K562 (cell line): ENCODE results near the gene MRPL57. TPM values are rescaled to one million over a fixed set of nuclear protein-coding genes. Genes with fewer than 3 reads are reported as not detected.

Experiments
- ATAC-seq: fragments of 200-7000 bp; cut with Tn5 transposase; 3 replicates; pipeline ENCODE4 v1.9.1; 2020; ENCODE audit warnings: moderate library complexity
- BruUV-seq: library from RNA; stranded (reverse); fragments of 400-500 nt; replicated peaks from 2 replicates; lab custom pipeline; 2021; lab: Mats Ljungman, UMichigan
- CTCF ChIA-PET: fragments of 300-600 bp; formaldehyde crosslinking; extraction: SDS; loops from one replicate; lab custom pipeline; 2021; ENCODE audit warnings: low intra/inter-chr PET ratio; lab: Yijun Ruan, JAX
- POLR2A ChIA-PET: fragments of 300-600, 350-650 bp; sonication (Branson Sonifier 250); formaldehyde crosslinking; extraction: SDS; loops from one replicate; lab custom pipeline; 2021; ENCODE audit warnings: antibody characterized with exemption, inconsistent platforms; lab: Yijun Ruan, JAX
- DNase-seq, 4 experiments: peaks; one replicate each; pipeline versions ENCODE4 v3.0.0 to v3.0.0-alpha.2; 2011 to 2018; ENCODE audit warnings: low spot score in 3 of 4, mixed read lengths in 3 of 4; ENCODE audit errors: extremely low read depth in 1 of 4
- FAIRE-seq: peaks from 2 replicates; lab custom pipeline; 2011; peaks lifted over from hg19 to GRCh38; lab: Jason Lieb, UNC
- H2AFZ ChIP-seq: 2 replicates; pipeline ENCODE4 v1.6.0; 2011; ENCODE audit warnings: low read depth, low read length, control low read depth, inconsistent platforms
- H3K27ac ChIP-seq: fragments of 200-600 bp; 3 replicates; pipeline ENCODE4 v1.8.0; 2011; ENCODE audit warnings: low read depth, mild to moderate bottlenecking, control low read depth, inconsistent platforms, low read length, moderate library complexity, mixed read lengths; ENCODE audit errors: extremely low read depth
- H3K27me3 ChIP-seq, 2 experiments: fragments of 300-600 bp in 1 of 2; 2 replicates in 1 of 2; 3 replicates in 1 of 2; pipeline versions ENCODE4 v1.6.0 to v1.8.0; 2011; ENCODE audit warnings: inconsistent platforms in 2 of 2, low read length in 2 of 2, mild to moderate bottlenecking in 1 of 2, mixed read lengths in 1 of 2, moderate library complexity in 1 of 2; ENCODE audit not compliant: control insufficient read depth in 2 of 2, insufficient read depth in 2 of 2
- H3K36me3 ChIP-seq: fragments of 300-600 bp; 3 replicates; pipeline ENCODE4 v1.8.0; 2011; ENCODE audit warnings: mild to moderate bottlenecking, low read length, inconsistent platforms; ENCODE audit not compliant: control insufficient read depth, insufficient read depth
- H3K4me1 ChIP-seq, 2 experiments: fragments of 200-600 bp in 1 of 2; replicated peaks in 1 of 2; 2 replicates in 1 of 2; 3 replicates in 1 of 2; pipeline versions ENCODE4 v1.5.1 to v1.8.0; 2011; ENCODE audit warnings: inconsistent platforms in 2 of 2, low read length in 2 of 2, mild to moderate bottlenecking in 1 of 2, mixed read lengths in 1 of 2, moderate library complexity in 1 of 2; ENCODE audit not compliant: control insufficient read depth in 2 of 2, insufficient read depth in 2 of 2
- H3K4me2 ChIP-seq: 2 replicates; pipeline ENCODE4 v1.6.1; 2011; ENCODE audit warnings: low read length, control low read depth, inconsistent platforms, mixed read lengths; ENCODE audit not compliant: insufficient read depth
- H3K4me3 ChIP-seq: fragments of 200-600 bp; sonication (generic), shearing (Covaris generic); 2 replicates; pipeline ENCODE4 v1.5.1; 2016; ENCODE audit warnings: control low read depth, inconsistent platforms
- H3K79me2 ChIP-seq: fragments of 200-600 bp; 3 replicates; pipeline ENCODE4 v1.8.0; 2011; ENCODE audit warnings: low read length, inconsistent platforms; ENCODE audit not compliant: control insufficient read depth, insufficient read depth
- H3K9ac ChIP-seq, 2 experiments: 2 replicates each; pipeline versions ENCODE4 v1.6.0 to v1.6.1; 2011; ENCODE audit warnings: low read depth in 2 of 2, low read length in 2 of 2, control low read depth in 1 of 2, inconsistent platforms in 1 of 2, mild to moderate bottlenecking in 1 of 2, mixed read lengths in 1 of 2; ENCODE audit not compliant: insufficient read depth in 1 of 2
- H3K9me1 ChIP-seq: one replicate; pipeline ENCODE4 v1.6.0; 2011; ENCODE audit warnings: inconsistent platforms, mild to moderate bottlenecking, low read length, moderate library complexity; ENCODE audit not compliant: control insufficient read depth, insufficient read depth
- H3K9me3 ChIP-seq: replicated peaks from 2 replicates; pipeline ENCODE4 v1.5.1; 2011; ENCODE audit warnings: low read depth, low read length, inconsistent platforms; ENCODE audit not compliant: control insufficient read depth, insufficient read depth
- H4K20me1 ChIP-seq: replicated peaks from 2 replicates; pipeline ENCODE4 v1.6.1; 2011; ENCODE audit warnings: low read length, inconsistent platforms, mixed read lengths; ENCODE audit not compliant: control insufficient read depth, insufficient read depth
- BHLHE40 ChIP-seq: IDR thresholded peaks from 2 replicates; pipeline ENCODE4 v1.6.1; 2011; ENCODE audit warnings: low read length, improper control_type of control experiment
- TCFL5 ChIP-seq: fragments of 250-450 bp; sonication (Bioruptor Pico); conservative IDR thresholded peaks from 2 replicates; pipeline ENCODE4 v1.6.1; 2021; ENCODE audit warnings: mild to moderate bottlenecking, moderate library complexity, matching md5 sums
- ZBED1 ChIP-seq: IDR thresholded peaks from 2 replicates; pipeline ENCODE4 v1.6.1; 2014
- ZBTB2 ChIP-seq: fragments of 450-650 bp; IDR thresholded peaks from 2 replicates; pipeline ENCODE4 v1.6.1; 2016; ENCODE audit warnings: antibody characterized with exemption
- ZBTB5 ChIP-seq: fragments of 450-650 bp; IDR thresholded peaks from 2 replicates; pipeline ENCODE4 v1.6.1; 2017; ENCODE audit warnings: antibody characterized with exemption
- WGBS: fragments of 100-300 bp; shearing (Covaris generic); methylation state at CpG from one replicate; pipeline ENCODE4 v1.1.6; 2016; ENCODE audit warnings: low coverage, mixed read lengths; ENCODE audit not compliant: insufficient coverage; ENCODE audit errors: missing lambda C conversion rate; 5-methylcytosine and 5-hydroxymethylcytosine counted together
- in situ Hi-C: fragments of 300-500 bp; cut with MboI; formaldehyde crosslinking; loops from 4 replicates; pipeline ENCODE4 v1.15.0; 2018; ENCODE audit warnings: inconsistent platforms, mixed read lengths
- intact Hi-C: fragments of 100-400 bp; cut with micrococcal nuclease; formaldehyde crosslinking; loops from 2 replicates; pipeline ENCODE4 v1.14.2; 2022
- polyA plus RNA-seq, 8 experiments: library from polyadenylated mRNA; depleted of rRNA in 4 of 8; stranded (reverse) in 5 of 8; unstranded in 3 of 8; fragments of >200 nt; fragmentation: Nextera tagmentation in 2 of 8; fragmentation: Illumina TruSeq in 1 of 8; extraction: Ambion mirVana in 2 of 8; extraction: Trizol in 1 of 8; gene quantifications; 2 replicates each; pipeline versions ENCODE4 v1.2.1 to v1.2.3, GENCODE V29; 2011 to 2014; ENCODE audit warnings: inconsistent platforms in 1 of 8, missing spikeins in 1 of 8
- total RNA-seq, 7 experiments: library from RNA; depleted of rRNA in 6 of 7; stranded (reverse); fragments of >200 nt in 6 of 7; fragmentation: Illumina TruSeq in 2 of 7; extraction: Trizol in 2 of 7; gene quantifications; 2 replicates each; pipeline versions ENCODE4 v1.2.1 to v1.2.3, GENCODE V29; 2011 to 2021; ENCODE audit warnings: low replicate concordance in 1 of 7
- TF ChIP-seq, protein P1 (sequence below): fragments of 450-650 bp; IDR thresholded peaks from one replicate; pipeline ENCODE4 v1.6.1; 2018; ENCODE audit warnings: mild to moderate bottlenecking, moderate library complexity; ENCODE audit not compliant: partially characterized antibody
- TF ChIP-seq, protein P2 (sequence below): fragments of 250-450 bp; sonication (Bioruptor Pico); IDR thresholded peaks from 2 replicates; pipeline ENCODE4 v1.8.0; 2022; ENCODE audit warnings: inconsistent platforms
- TF ChIP-seq, protein P3 (sequence below): sonication (generic); formaldehyde crosslinking; IDR thresholded peaks from 2 replicates; pipeline ENCODE4 v1.8.1; 2023; ENCODE audit warnings: mild to moderate bottlenecking, missing genetic modification reagents

MRPL57 gene
- total and polyA plus RNA-seq, 9 of the 15 experiments (the other 6 are each of a cell fraction or from before 2014, with no cell fraction given) = 6.5 to 40.4 (median 15.7) TPM

DNA sequence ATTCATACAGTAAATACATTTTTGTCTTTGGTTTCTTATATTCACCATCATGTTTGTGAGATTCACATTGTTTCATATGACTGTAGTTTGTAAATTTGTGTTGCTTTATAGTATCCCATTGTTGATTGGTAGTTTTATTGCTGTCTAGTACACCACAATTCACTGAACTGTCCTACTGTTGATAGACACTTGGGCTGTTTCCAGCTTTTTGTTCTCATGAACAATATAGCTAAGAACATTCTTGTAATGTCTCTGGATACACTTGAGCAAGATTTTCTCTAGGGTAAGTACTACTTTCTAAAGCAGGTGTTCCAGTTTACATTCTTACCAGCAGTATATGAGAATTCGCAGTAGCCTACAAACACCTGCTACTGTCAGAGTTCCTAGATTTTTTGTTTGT lies 37.9 kb upstream of the MRPL57 start (continued):
- TF ChIP-seq, protein P1, sequence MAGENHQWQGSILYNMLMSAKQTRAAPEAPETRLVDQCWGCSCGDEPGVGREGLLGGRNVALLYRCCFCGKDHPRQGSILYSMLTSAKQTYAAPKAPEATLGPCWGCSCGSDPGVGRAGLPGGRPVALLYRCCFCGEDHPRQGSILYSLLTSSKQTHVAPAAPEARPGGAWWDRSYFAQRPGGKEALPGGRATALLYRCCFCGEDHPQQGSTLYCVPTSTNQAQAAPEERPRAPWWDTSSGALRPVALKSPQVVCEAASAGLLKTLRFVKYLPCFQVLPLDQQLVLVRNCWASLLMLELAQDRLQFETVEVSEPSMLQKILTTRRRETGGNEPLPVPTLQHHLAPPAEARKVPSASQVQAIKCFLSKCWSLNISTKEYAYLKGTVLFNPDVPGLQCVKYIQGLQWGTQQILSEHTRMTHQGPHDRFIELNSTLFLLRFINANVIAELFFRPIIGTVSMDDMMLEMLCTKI = no peak
- TF ChIP-seq BHLHE40 = no peak
- no peak for TF ChIP-seq ZBED1
- TF ChIP-seq TCFL5 = no peak
- no peak for TF ChIP-seq ZBTB5

DNA sequence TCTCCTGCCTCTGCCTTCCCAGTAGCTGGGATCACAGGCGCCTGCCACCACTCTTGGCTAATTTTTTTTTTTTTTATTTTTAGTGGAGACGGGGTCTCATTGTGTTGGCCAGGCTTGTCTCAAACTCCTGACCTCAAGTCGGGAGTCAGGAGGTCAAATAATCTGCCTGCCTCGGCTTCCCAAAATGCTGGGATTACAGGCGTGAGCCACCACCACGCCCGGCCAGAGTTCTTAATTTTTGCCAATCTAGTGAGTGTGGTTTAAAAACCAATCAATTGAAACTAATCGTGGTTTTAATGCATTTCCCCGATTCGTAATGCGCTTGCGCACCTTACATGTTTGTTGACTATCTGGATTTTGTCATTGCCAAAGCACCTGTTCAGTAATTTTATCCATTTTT lies 37.1 kb upstream of the MRPL57 start:
- BruUV-seq = no TSS peak
- TF ChIP-seq, protein P2, sequence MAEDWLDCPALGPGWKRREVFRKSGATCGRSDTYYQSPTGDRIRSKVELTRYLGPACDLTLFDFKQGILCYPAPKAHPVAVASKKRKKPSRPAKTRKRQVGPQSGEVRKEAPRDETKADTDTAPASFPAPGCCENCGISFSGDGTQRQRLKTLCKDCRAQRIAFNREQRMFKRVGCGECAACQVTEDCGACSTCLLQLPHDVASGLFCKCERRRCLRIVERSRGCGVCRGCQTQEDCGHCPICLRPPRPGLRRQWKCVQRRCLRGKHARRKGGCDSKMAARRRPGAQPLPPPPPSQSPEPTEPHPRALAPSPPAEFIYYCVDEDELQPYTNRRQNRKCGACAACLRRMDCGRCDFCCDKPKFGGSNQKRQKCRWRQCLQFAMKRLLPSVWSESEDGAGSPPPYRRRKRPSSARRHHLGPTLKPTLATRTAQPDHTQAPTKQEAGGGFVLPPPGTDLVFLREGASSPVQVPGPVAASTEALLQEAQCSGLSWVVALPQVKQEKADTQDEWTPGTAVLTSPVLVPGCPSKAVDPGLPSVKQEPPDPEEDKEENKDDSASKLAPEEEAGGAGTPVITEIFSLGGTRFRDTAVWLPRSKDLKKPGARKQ (CRISPR knock-in tag) = peak; percentile 77
- TF ChIP-seq, protein P3, sequence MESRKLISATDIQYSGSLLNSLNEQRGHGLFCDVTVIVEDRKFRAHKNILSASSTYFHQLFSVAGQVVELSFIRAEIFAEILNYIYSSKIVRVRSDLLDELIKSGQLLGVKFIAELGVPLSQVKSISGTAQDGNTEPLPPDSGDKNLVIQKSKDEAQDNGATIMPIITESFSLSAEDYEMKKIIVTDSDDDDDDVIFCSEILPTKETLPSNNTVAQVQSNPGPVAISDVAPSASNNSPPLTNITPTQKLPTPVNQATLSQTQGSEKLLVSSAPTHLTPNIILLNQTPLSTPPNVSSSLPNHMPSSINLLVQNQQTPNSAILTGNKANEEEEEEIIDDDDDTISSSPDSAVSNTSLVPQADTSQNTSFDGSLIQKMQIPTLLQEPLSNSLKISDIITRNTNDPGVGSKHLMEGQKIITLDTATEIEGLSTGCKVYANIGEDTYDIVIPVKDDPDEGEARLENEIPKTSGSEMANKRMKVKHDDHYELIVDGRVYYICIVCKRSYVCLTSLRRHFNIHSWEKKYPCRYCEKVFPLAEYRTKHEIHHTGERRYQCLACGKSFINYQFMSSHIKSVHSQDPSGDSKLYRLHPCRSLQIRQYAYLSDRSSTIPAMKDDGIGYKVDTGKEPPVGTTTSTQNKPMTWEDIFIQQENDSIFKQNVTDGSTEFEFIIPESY (CRISPR knock-in tag) = 0 out of 2 replicates have a peak, but pooled peaks have one; percentile 16
- no peak for TF ChIP-seq ZBTB2
- intact Hi-C loops (no loop called here), in situ Hi-C loops (no loop called here)
- WGBS = 77% methylated on average over 9 of the region's 12 CpGs
- peak overlapping the region; percentile 95 for H3K4me2 ChIP-seq
- H3K4me3 ChIP-seq = peak overlapping the region; percentile 98
- ChIA-PET CTCF (no interaction called here), POLR2A (no interaction called here)
- peaks cover 2% of the 10 kb centered on the region for H3K9me1 ChIP-seq
- no peaks in the 10 kb centered on the region for H3K9me3 ChIP-seq
- H3K4me1 ChIP-seq = no peaks in the 10 kb centered on the region; a peak in 2 of 5 replicates
- 0 out of 2 replicates have a peak, but pooled peaks cover 6% of the 10 kb centered on the region for H4K20me1 ChIP-seq
- H3K27me3 ChIP-seq = no peaks in the 10 kb centered on the region
- peak overlapping the region; percentile 97 for H2AFZ ChIP-seq
- no peak for DNase-seq
- peak overlapping the region in 1 of 2 experiments; percentile 95; a peak in 2 of 4 replicates for H3K9ac ChIP-seq
- H3K79me2 ChIP-seq = peaks cover 37% of the 10 kb centered on the region
- peak; percentile 37 for FAIRE-seq
- ATAC-seq = no peak
- H3K36me3 ChIP-seq = peaks cover 23% of the 10 kb centered on the region
- peak overlapping the region; percentile 86; the same call in 2 of the 3 replicates for H3K27ac ChIP-seq
